K562 (cell line): ENCODE results near the gene SPON1. TPM values are rescaled to one million over a fixed set of nuclear protein-coding genes. Genes with fewer than 3 reads are reported as not detected.

ENCODE experiments used
- E2F3 ChIP-seq: fragments of 250-450 bp; sonication (Bioruptor Pico); IDR thresholded peaks from 2 replicates; pipeline ENCODE4 v1.4.0; 2020; ENCODE audit warnings: mild to moderate bottlenecking
- GATAD2B ChIP-seq: fragments of 450-650 bp; IDR thresholded peaks from 2 replicates; pipeline ENCODE4 v1.6.1; 2017; ENCODE audit warnings: mild to moderate bottlenecking, borderline replicate concordance
- NCOA1 ChIP-seq: fragments of 450-650 bp; IDR thresholded peaks from 2 replicates; pipeline ENCODE4 v1.6.1; 2016; ENCODE audit warnings: low read depth
- TSHZ1 ChIP-seq: fragments of 250-450 bp; sonication (Bioruptor Pico); IDR thresholded peaks from 2 replicates; pipeline ENCODE4 v1.4.0; 2020; ENCODE audit warnings: mild to moderate bottlenecking, moderate library complexity
- ZEB2 ChIP-seq: fragments of 450-650 bp; IDR thresholded peaks from 2 replicates; pipeline ENCODE4 v1.6.1; 2016
- ZNF75A ChIP-seq: fragments of 450-650 bp; formaldehyde crosslinking; IDR thresholded peaks from 2 replicates; pipeline ENCODE4 v1.4.0; 2020; ENCODE audit warnings: mild to moderate bottlenecking
- polyA plus RNA-seq, 8 experiments: library from polyadenylated mRNA; depleted of rRNA in 4 of 8; stranded (reverse) in 5 of 8; unstranded in 3 of 8; fragments of >200 nt; fragmentation: Nextera tagmentation in 2 of 8; fragmentation: Illumina TruSeq in 1 of 8; extraction: Ambion mirVana in 2 of 8; extraction: Trizol in 1 of 8; gene quantifications; 2 replicates each; pipeline versions ENCODE4 v1.2.1 to v1.2.3, GENCODE V29; 2011 to 2014; ENCODE audit warnings: inconsistent platforms in 1 of 8, missing spikeins in 1 of 8
- total RNA-seq, 7 experiments: library from RNA; depleted of rRNA in 6 of 7; stranded (reverse); fragments of >200 nt in 6 of 7; fragmentation: Illumina TruSeq in 2 of 7; extraction: Trizol in 2 of 7; gene quantifications; 2 replicates each; pipeline versions ENCODE4 v1.2.1 to v1.2.3, GENCODE V29; 2011 to 2021; ENCODE audit warnings: low replicate concordance in 1 of 7
- TF ChIP-seq, protein P1 (sequence below): fragments of 250-450 bp; sonication (Bioruptor Pico); IDR thresholded peaks from 2 replicates; pipeline ENCODE4 v1.5.0; 2021; ENCODE audit warnings: mild to moderate bottlenecking, moderate library complexity

The SPON1 gene
- total and polyA plus RNA-seq, 9 of the 15 experiments (the other 6 are each of a cell fraction or from before 2014, with no cell fraction given), result 0.04 to 0.06 TPM; not detected in 7

DNA sequence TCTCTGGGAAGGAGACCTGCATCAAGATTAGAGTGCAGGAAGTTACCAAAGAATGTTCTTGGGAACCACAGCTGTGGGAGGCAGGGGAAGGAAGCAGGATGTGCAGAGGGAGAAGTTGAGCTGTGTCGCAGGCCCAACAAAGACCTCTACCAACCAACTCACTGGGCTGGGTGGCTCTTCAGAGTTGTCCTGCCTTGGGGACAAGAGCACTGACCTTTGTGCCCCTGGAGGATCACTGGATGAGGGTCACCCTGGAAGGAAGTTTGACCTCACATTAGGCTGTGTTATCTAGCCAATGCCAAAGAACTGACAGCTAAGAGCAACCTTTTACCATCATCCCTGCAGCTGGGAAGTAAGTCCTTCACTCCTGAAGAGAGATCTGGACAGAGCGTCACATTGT lies 265.8 kb downstream of the SPON1 start (continued):
- no peak for TF ChIP-seq TSHZ1 (CRISPR knock-in tag)
- no peak for TF ChIP-seq E2F3 (CRISPR knock-in tag)
- TF ChIP-seq GATAD2B, result no peak
- TF ChIP-seq, protein P1, sequence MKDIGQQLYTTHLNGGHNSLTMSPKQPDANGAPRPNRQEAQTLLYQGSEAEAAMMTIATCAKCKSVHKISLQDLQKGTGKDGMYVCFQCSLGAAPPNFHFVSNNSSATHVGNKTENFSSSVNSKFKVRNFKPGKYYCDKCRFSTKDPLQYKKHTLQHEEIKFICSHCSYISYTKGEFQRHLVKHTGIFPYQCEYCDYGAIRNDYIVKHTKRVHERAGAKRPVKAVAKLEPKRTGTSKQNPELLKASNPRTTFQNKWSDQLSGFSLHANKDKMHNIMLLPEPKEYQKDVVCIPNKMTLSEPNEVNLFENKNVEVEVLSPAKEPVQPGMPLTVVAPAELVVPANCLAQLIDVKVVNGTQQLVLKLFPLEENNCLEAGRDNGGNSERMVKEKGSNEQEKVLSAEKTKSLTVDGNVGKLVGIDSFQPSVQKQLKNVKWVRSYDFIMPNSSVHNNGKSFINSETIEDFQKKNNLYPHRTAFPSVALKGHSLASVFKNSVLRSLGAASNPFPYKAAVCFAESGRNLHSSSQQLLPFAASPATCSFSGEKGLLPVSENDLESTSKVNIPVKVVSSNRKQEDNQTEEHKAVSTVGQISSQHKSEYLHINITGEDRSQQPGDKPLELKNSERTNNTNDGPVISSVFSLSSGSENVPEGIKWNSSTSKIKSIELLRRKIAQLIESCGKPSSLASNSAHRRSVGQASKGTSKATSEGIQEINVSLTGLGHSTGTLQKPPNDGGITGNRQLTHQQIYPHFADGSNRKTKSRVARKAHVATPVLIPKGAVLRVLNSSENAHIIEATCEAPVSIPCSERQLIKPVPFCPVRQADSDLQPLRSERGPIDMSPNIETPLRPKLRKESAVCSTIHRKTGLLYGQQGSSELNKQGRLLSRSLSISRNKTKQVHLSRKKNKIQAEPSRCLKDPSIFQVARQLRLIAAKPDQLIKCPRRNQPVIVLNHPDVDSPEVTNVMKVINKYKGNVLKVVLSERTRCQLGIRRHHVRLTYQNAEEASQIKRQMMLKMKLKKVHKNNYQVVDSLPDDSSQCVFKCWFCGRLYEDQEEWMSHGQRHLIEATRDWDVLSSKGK (CRISPR knock-in tag), result no peak
- TF ChIP-seq NCOA1, result no peak
- no peak for TF ChIP-seq ZEB2
- TF ChIP-seq ZNF75A (CRISPR knock-in tag), result no peak
